Common myeloid progenitor, CD34-positive (primary cell): ENCODE measurements around the gene CASP2.

Experiments
- CTCF ChIA-PET: fragments of 350-600 bp; sonication (Branson Sonifier 250); formaldehyde crosslinking; loops from one replicate; lab custom pipeline; 2021; ENCODE audit warnings: antibody characterized with exemption; lab: Charles Lee
- POLR2A ChIA-PET: fragments of 350-600 bp; sonication (Branson Sonifier 250); formaldehyde crosslinking; loops from one replicate; lab custom pipeline; 2021; ENCODE audit warnings: antibody characterized with exemption; lab: Charles Lee
- DNase-seq, 3 donors: peaks; one replicate each; pipeline versions ENCODE4 v3.0.0 to v3.0.0-alpha.2; 2013
- H3K27ac ChIP-seq, 2 experiments: 1 replicate in 1 of 2; 2 replicates in 1 of 2; pipeline ENCODE4 v1.7.0; 2013; ENCODE audit warnings: inconsistent platforms in 2 of 2, low read length in 2 of 2, mild to moderate bottlenecking in 2 of 2, low read depth in 1 of 2, moderate library complexity in 1 of 2; ENCODE audit not compliant: severe bottlenecking in 2 of 2, insufficient read depth in 1 of 2, poor library complexity in 1 of 2
- H3K27me3 ChIP-seq, 5 experiments: replicated peaks in 2 of 5; 1 replicate in 3 of 5; 2 replicates in 2 of 5; pipeline versions ENCODE4 v1.6.1 to v1.7.0; 2013; ENCODE audit warnings: low read length in 4 of 5, mild to moderate bottlenecking in 2 of 5, moderate library complexity in 2 of 5, inconsistent platforms in 1 of 5; ENCODE audit not compliant: insufficient read depth in 5 of 5, control insufficient read depth in 4 of 5
- H3K36me3 ChIP-seq, 4 experiments: 1 replicate in 2 of 4; 2 replicates in 2 of 4; pipeline versions ENCODE4 v1.6.1 to v1.7.0; 2013; ENCODE audit warnings: low read length in 3 of 4, control low read depth in 1 of 4, mild to moderate bottlenecking in 1 of 4; ENCODE audit not compliant: control insufficient read depth in 4 of 4, insufficient read depth in 4 of 4
- H3K4me1 ChIP-seq, 4 experiments: 1 replicate in 3 of 4; 2 replicates in 1 of 4; pipeline versions ENCODE4 v1.6.1 to v1.7.1; 2013; ENCODE audit warnings: low read length in 3 of 4, mild to moderate bottlenecking in 3 of 4, control low read depth in 1 of 4, inconsistent platforms in 1 of 4, moderate library complexity in 1 of 4; ENCODE audit not compliant: control insufficient read depth in 4 of 4, insufficient read depth in 4 of 4; ENCODE audit errors: control extremely low read depth in 1 of 4
- H3K4me3 ChIP-seq, 7 experiments: 1 replicate in 4 of 7; 2 replicates in 3 of 7; pipeline versions ENCODE4 v1.5.1 to v1.7.0; 2013; ENCODE audit warnings: mild to moderate bottlenecking in 7 of 7, low read length in 6 of 7, moderate library complexity in 6 of 7, inconsistent platforms in 2 of 7, low read depth in 2 of 7, control low read depth in 1 of 7; ENCODE audit not compliant: insufficient read depth in 4 of 7, control insufficient read depth in 1 of 7; ENCODE audit errors: extremely low read depth in 1 of 7
- H3K9me3 ChIP-seq, 5 experiments: 1 replicate in 4 of 5; 2 replicates in 1 of 5; pipeline versions ENCODE4 v1.6.1 to v1.7.1; 2013; ENCODE audit warnings: low read length in 4 of 5, mild to moderate bottlenecking in 2 of 5, inconsistent platforms in 1 of 5, low read depth in 1 of 5, moderate library complexity in 1 of 5; ENCODE audit not compliant: control insufficient read depth in 4 of 5, insufficient read depth in 2 of 5; ENCODE audit errors: control extremely low read depth in 1 of 5
- WGBS: methylation state at CpG from one replicate; pipeline ENCODE4 v1.1.5; 2013; ENCODE audit not compliant: insufficient coverage; 5-methylcytosine and 5-hydroxymethylcytosine counted together

Gene CASP2

DNA sequence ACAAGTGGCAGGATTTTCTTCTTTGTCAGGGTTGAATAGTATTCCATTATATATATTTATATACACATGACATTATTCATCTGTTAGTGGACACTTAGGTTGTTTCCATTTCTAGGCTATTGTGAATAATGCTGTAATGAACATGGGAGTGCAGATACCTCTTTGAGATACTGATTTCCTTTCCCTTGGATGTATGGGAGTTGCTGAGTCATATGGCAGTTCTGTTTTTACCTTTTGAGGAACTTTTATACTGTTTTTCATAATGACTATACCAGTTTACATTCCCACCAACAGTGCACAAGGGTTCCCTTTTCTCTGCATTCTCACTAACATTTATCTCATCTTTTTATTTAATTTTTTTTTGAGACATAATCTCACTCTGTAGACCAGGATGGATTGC lies 26.0 kb downstream of the CASP2 start:
- no peak overlapping the region for H3K27ac ChIP-seq
- H3K9me3 ChIP-seq = no peaks in the 10 kb centered on the region
- peak overlapping the region in 1 of 7 experiments; percentile 14 for H3K4me3 ChIP-seq
- H3K36me3 ChIP-seq = peaks cover 0 to 3% (median 0%) of the 10 kb centered on the region in 4 experiments
- DNase-seq = peak in 2 of 3 donors; percentile 29 to 34
- H3K27me3 ChIP-seq = no peaks in the 10 kb centered on the region
- ChIA-PET POLR2A (no interaction called here), CTCF (no interaction called here)
- peaks cover 6 to 33% (median 23%) of the 10 kb centered on the region in 4 experiments for H3K4me1 ChIP-seq

DNA sequence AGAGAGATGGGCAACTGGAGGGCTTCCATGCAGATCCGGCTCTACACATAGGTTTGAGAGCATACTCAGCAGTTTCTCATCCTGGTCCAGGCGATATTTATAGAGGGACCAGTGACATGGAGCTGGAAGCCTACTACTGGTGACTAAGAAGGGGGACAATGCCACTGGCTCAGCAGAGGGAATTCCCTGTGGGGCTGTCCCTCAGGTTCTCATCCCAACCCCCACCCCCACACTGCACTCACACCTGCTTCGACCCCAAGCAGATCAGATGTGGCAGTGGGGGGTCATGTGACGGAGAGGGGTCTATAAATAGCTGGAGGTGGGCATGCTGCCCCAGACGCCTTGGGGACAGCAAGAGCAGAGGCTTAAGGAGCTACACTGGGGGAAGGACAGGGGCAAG lies 27.6 kb downstream of the CASP2 start, which contains the start of gene CLCN1:
CLCN1 (plus strand) TSS at position 336 of the 400 bp plus-strand sequence. CDS start 102 bp downstream, outside the sequence.
- Histone ChIP-seq H3K4me3 (no peak within 1 kb of the TSS), H3K27ac (no peak within 1 kb of the TSS), H3K9me3 (no peaks in the 10 kb centered on the region), H3K36me3 (no peaks in the 10 kb centered on the region), H3K27me3 (no peaks in the 10 kb centered on the region), H3K4me1 (peaks cover 6 to 26% (median 18%) of the 10 kb centered on the region in 4 experiments)
- ChIA-PET POLR2A (interaction anchor here (0.6 kb wide), 1 partner anchor 317 kb away, joined by 3 read pairs; no protein-coding TSS in a partner anchor), CTCF (interaction anchor here (1.0 to 2.3 kb wide), 7 partner anchors 9 to 94 kb away, joined by 3 to 16 read pairs (median 4); no protein-coding TSS in a partner anchor)
- no peak for DNase-seq
- WGBS = 100% methylated on average over 3 of the region's 5 CpGs

DNA sequence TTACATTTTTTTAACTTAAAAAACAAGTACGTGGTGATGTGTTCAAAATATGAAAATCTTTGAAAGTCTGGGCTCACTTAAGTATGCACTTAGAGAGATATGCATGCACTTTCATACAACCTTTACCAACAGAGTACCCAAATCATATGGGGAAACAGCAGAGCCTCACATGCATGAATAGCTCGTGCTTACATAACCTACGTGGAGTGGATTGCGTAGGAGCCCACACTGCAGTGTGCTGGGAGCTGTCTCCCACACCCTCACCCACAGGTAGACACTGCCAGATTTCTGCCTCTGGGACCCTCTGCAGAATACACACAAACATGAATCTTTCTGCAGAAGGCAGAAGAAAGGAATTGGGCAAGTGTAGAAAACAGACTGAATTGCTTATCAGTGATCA lies 28.3 kb downstream of the CASP2 start:
- Histone ChIP-seq H3K36me3 (no peaks in the 10 kb centered on the region), H3K27ac (no peak overlapping the region), H3K27me3 (no peaks in the 10 kb centered on the region), H3K9me3 (no peaks in the 10 kb centered on the region), H3K4me3 (no peak overlapping the region), H3K4me1 (peaks cover 6 to 26% (median 18%) of the 10 kb centered on the region in 4 experiments)
- ChIA-PET CTCF (interaction anchor here (1.2 to 2.3 kb wide), 5 partner anchors 10 to 92 kb away, joined by 3 to 16 read pairs (median 4); no protein-coding TSS in a partner anchor), POLR2A (interaction anchor here (0.6 kb wide), 1 partner anchor 318 kb away, joined by 3 read pairs; no protein-coding TSS in a partner anchor)
- 96% methylated on average over 3 of the region's 4 CpGs for WGBS
- no peak for DNase-seq

DNA sequence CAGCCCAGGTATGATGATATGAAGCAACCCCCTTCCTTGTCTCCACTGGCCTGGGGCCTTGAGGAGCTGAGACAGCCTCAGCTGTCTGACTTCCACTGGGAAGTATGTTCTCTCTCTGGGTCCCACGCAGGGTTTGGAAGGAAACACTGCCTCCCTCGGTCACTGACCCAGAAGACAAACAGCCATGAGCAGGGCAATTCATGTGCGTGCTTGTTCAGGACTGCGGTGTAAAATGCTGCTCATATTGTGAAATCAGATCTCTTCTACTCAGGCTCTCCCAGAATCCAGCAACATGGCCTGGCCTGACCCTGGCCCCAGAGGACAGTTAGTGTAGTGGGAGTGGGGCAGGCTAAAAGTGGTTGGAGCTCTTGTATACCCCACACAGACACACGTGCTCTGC lies 30.5 kb downstream of the CASP2 start:
- Histone ChIP-seq H3K27me3 (no peaks in the 10 kb centered on the region), H3K27ac (no peak overlapping the region), H3K36me3 (no peaks in the 10 kb centered on the region), H3K4me3 (no peak overlapping the region), H3K9me3 (no peaks in the 10 kb centered on the region), H3K4me1 (peaks cover 6 to 35% (median 30%) of the 10 kb centered on the region in 4 experiments)
- ChIA-PET CTCF (interaction anchor here (0.7 to 1.2 kb wide), 4 partner anchors 9 to 65 kb away, joined by 3 read pairs; no protein-coding TSS in a partner anchor), POLR2A (no interaction called here)
- DNase-seq = no peak
- WGBS = 95% methylated on average over 4 of the region's 5 CpGs

DNA sequence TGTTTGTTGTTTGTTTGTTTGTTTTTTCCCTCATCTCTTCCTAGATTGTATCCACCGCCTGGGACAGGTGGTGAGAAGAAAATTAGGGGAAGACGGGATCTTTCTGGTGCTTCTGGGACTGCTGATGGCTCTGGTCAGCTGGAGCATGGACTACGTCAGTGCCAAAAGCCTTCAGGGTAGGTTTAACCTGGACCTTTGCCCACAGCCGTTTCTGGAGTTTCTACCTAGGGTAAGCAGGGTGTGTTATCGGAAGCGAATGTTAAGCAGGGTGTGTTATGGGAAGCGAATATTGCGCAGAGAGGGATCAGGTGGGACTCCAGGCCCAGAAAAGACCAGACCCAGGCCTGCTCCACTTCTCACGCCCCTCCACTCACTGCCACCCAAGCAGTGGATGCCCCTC lies 32.5 kb downstream of the CASP2 start:
- H3K36me3 ChIP-seq = no peaks in the 10 kb centered on the region
- POLR2A ChIA-PET = no interaction called here
- 86% methylated on average over 9 of the region's 9 CpGs for WGBS
- H3K4me3 ChIP-seq = no peak overlapping the region
- CTCF ChIA-PET = interaction anchor here (0.7 to 1.9 kb wide), 3 partner anchors 10 to 48 kb away, joined by 3 to 6 read pairs (median 5); no protein-coding TSS in a partner anchor
- no peak for DNase-seq
- no peaks in the 10 kb centered on the region for H3K9me3 ChIP-seq
- H3K4me1 ChIP-seq = peaks cover 2 to 28% (median 15%) of the 10 kb centered on the region in 4 experiments
- no peaks in the 10 kb centered on the region for H3K27me3 ChIP-seq
- no peak overlapping the region for H3K27ac ChIP-seq

DNA sequence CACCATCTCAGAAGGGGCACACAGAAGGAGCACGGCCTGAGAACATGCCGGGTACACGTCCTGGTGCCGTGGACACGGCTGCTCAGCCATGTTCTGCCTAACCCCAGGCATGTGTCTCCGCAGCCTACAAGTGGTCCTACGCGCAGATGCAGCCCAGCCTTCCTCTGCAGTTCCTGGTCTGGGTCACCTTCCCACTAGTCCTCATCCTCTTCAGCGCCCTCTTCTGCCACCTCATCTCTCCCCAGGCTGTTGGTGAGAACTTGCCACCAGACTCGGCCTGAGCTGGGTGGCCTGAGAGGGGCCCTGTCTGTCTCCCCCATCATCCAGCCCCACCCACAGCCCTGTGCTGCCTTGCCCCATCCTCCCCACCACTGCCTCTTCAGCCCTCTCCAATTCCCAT lies 33.1 kb downstream of the CASP2 start:
- Histone ChIP-seq H3K27me3 (no peaks in the 10 kb centered on the region), H3K4me3 (no peak overlapping the region), H3K4me1 (peaks cover 2 to 24% (median 11%) of the 10 kb centered on the region in 4 experiments), H3K9me3 (no peaks in the 10 kb centered on the region), H3K36me3 (no peaks in the 10 kb centered on the region), H3K27ac (no peak overlapping the region)
- CTCF ChIA-PET = interaction anchor here (0.7 to 2.2 kb wide), 4 partner anchors 10 to 52 kb away, joined by 3 to 6 read pairs (median 4); no protein-coding TSS in a partner anchor
- WGBS = 100% methylated on average over 10 of the region's 10 CpGs
- DNase-seq = no peak
- POLR2A ChIA-PET = no interaction called here

DNA sequence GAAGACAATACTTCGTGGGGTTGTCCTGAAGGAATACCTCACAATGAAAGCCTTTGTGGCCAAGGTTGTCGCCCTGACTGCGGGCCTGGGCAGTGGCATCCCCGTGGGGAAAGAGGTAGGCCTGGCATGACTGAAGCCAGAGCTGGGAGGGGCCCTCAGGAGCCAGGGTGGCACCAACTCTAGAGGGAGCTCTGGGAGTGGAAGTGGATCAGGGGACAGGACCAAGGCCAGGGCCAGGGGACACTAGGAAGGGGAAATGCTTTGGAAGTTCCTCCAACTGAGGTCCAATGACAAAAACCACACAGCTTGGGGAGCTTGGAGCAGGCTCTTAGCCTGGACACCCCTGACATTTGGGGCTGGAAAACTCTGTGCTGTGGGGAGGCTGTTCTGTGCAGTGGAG lies 33.6 kb downstream of the CASP2 start:
- CTCF ChIA-PET = interaction anchor here (1.1 to 2.2 kb wide), 3 partner anchors 14 to 52 kb away, joined by 3 to 6 read pairs (median 5); no protein-coding TSS in a partner anchor
- Histone ChIP-seq H3K4me3 (no peak overlapping the region), H3K27me3 (no peaks in the 10 kb centered on the region), H3K9me3 (no peaks in the 10 kb centered on the region), H3K36me3 (no peaks in the 10 kb centered on the region), H3K4me1 (peaks cover 2 to 24% (median 9%) of the 10 kb centered on the region in 4 experiments), H3K27ac (no peak overlapping the region)
- WGBS = 90% methylated on average over 4 of the region's 4 CpGs
- DNase-seq = no peak
- POLR2A ChIA-PET = no interaction called here
